AML-193 (cell line): ENCODE data around the gene ARHGEF7.

Source experiments
- DNase-seq, 2 experiments: peaks; one replicate each; lab custom pipeline; 2025; lab: John Stamatoyannopoulos, UW

The ARHGEF7 gene

GRCh38 chr13:111325146-111325890, 210.2 kb downstream of the ARHGEF7 start:
- DNase-seq, result no peak

- DNase-seq, result no peak
Observed at GRCh38 chr13:111325941-111326620, 211.0 kb downstream of the ARHGEF7 start.

GRCh38 chr13:111326621-111326965, 211.5 kb downstream of the ARHGEF7 start:
- no peak for DNase-seq

GRCh38 chr13:111326981-111327642, 212.0 kb downstream of the ARHGEF7 start:
- no peak for DNase-seq

- DNase-seq, result no peak
Observed at GRCh38 chr13:111327730-111328573, 212.8 kb downstream of the ARHGEF7 start.

- DNase-seq, result no peak
Observed at GRCh38 chr13:111328574-111329410, 213.7 kb downstream of the ARHGEF7 start.

GRCh38 chr13:111329641-111330040, 214.5 kb downstream of the ARHGEF7 start:
- no peak for DNase-seq

GRCh38 chr13:111330066-111330610, 215.0 kb downstream of the ARHGEF7 start:
- DNase-seq, result no peak

GRCh38 chr13:111335298-111335697, 220.2 kb downstream of the ARHGEF7 start:
- no peak for DNase-seq

GRCh38 chr13:111336666-111337065, 221.6 kb downstream of the ARHGEF7 start:
- no peak for DNase-seq

GRCh38 chr13:111337206-111337605, 222.1 kb downstream of the ARHGEF7 start:
- no peak for DNase-seq

- DNase-seq, result no peak
Observed at GRCh38 chr13:111337741-111338140, 222.6 kb downstream of the ARHGEF7 start.

- DNase-seq, result no peak
Observed at GRCh38 chr13:111338841-111339240, 223.7 kb downstream of the ARHGEF7 start.

GRCh38 chr13:111339366-111340143, 224.4 kb downstream of the ARHGEF7 start:
- no peak for DNase-seq

- DNase-seq, result no peak
Observed at GRCh38 chr13:111341886-111342285, 226.8 kb downstream of the ARHGEF7 start.

GRCh38 chr13:111342721-111343120, 227.6 kb downstream of the ARHGEF7 start:
- no peak for DNase-seq

GRCh38 chr13:111343186-111343805, 228.2 kb downstream of the ARHGEF7 start:
- DNase-seq, result no peak

- no peak for DNase-seq
Observed at GRCh38 chr13:111344471-111345191, 229.5 kb downstream of the ARHGEF7 start.

- no peak for DNase-seq
Observed at GRCh38 chr13:111345682-111346081, 230.6 kb downstream of the ARHGEF7 start.
